Midbrain (tissue), 1 donor: ENCODE measurements around the gene CACNA1G.

Source experiments
- DNase-seq: peaks from one replicate; lab custom pipeline; 2025; lab: John Stamatoyannopoulos, UW

Gene CACNA1G

DNA sequence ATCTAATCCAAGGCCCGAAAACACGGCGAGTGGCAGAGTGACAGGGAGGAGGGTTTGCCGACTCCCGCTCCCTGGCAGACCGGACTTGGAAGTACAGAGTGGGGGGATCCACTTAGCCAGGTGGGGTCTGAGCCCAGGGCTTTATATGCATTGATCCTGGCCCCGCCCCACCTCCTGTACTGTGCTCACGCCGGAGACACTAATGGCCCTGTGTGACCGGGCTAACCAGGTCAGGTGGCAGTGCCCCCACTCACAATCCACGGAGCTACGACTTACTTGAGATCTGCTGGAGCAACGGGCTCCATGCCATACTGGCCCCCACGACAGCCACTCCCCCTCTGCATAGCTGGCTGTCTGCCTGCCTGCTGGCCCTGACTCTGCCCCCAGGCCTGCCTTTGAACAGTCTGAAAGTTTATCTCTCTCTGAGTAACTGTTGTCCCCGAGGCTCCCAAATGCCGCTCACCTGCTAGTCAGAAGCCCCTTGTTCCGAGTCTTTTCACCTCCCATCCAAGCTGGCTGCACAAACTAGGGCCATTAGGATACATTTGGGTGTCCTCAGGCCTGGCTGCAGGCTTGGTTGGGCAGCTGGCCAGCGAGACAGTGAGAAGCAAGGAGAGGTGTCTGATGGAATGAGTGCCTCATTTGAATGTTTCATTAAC lies 28.0 kb downstream of the CACNA1G start:
- DNase-seq = no peak

DNA sequence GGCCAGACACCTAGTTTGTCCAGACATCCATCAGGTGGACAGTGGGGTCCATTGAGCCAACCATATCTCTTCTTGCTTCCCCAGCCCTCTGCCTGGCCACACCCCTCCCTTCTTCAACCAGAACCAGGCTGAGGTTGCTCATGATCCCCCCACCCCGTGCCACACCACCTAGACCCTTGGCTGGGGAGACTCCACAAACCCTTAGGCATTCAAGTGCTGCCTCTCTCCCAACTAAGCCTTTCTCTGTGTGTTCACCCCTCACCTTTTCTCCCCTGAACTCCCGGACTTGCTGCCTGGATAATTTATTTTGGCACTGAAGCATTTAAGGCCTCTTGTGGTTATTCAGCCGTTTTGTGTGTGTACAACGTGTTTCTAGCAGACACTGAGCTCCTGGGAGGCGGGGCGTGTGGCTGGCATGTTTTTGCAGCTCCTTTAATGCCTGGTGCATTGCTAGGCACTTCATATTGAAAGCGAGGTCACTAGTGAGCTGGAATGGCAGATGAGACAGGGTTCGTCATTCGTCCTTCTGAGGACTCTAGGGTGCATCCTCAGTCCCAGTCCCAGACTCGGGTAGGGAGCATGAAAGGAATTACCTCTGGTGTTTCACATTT lies 28.7 kb downstream of the CACNA1G start:
- DNase-seq = no peak

DNA sequence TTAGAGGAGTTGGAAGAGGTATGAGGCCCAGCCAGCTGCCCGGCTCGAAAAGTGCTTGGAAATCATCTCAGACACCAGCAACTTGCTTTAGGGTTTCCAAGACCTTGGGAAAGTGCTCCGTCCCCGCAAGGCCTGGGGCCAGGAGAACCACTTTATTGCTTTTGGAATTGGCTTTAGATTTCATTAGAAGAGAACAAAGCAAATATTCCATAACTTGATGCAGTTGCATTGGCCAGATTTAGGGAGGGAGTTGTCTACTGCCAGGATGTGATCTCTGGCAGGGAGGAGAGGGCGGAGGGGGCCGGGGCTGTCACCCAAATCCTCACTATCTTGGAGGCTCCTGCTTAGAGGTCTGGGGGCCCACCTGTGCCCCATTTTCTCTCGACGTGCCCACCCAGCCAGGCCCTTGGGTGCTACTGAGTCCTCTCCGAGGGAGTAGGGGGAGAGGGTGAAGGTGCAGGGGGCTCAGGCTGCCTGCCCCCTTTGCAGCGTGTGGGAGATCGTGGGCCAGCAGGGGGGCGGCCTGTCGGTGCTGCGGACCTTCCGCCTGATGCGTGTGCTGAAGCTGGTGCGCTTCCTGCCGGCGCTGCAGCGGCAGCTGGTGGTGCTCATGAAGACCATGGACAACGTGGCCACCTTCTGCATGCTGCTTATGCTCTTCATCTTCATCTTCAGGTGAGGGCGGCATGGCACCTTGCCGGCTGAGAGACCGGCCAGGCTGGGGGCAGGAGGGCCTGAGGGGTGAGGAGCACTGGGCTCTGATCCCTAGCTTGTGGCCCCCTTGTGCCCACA lies 30.6 kb downstream of the CACNA1G start:
- no peak for DNase-seq

DNA sequence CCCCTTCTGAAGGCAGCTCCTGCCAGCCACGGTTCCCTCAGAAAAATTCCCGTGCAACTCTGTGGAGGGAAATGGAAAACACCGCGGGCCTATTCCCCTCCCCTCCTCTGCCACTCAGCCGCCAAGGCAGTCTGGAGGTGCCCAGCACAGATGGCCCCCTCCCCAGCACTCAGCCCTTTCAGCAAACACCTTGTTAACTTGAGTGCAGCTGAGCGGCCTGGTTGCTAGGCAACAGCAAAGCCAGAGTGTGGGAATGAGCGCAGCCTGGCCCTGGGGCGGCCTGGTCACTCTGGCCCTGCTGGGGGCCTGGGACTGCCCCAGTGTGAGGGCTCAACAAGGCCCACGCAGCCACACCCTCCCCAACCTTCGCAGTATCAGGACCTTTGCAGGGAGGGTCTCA lies 32.8 kb downstream of the CACNA1G start:
- no peak for DNase-seq

DNA sequence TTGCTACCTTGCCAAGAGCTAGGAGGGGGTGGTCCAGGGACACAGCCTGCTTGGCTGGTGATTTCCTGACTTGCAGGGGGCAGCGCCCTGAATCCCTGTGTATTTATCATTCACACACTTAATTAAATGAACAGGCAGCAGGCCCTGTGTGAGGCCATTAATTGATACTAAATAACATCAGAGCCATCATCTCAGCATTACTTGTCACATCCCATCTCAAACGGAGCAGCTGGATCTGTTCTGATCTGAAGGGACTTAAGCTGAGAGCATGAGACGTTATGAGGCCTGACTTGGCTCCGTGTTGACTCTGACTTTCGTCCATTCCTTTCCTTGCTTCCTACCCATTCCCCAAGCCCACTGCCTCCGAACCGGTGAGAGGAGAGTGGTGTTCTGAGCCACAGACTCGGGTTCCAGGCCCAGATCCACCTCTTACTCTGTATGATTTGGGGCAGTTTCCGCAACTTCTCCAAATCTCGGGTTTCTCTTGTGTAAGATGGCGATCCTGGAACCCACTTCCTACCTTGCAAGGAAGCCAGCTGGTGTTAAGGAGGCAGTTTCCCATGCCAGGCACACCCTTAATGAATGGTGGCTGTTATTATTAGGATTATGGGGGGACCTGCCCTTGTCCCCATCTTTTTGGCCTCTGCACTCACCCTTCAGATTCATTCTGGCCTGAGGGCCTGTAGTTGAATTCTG lies 33.8 kb downstream of the CACNA1G start:
- no peak for DNase-seq

DNA sequence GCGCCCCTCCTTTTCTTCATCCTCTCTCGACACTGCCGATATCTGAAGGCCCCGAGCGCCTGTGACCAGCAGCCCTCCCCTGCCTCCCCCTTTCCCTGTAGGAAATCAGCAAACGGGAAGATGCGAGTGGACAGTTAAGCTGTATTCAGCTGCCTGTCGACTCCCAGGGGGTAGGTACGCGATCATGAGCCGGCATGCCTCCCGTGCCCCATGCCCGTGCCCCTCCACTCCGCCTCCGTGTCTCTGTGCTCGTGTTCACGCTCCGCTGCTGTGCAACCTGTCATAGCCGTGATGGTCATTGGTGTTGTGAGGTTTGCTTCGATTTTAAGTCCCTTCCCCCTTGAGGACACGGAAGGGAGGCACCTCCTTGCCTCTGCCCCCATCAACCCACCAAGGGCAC lies 34.4 kb downstream of the CACNA1G start:
- DNase-seq = no peak

DNA sequence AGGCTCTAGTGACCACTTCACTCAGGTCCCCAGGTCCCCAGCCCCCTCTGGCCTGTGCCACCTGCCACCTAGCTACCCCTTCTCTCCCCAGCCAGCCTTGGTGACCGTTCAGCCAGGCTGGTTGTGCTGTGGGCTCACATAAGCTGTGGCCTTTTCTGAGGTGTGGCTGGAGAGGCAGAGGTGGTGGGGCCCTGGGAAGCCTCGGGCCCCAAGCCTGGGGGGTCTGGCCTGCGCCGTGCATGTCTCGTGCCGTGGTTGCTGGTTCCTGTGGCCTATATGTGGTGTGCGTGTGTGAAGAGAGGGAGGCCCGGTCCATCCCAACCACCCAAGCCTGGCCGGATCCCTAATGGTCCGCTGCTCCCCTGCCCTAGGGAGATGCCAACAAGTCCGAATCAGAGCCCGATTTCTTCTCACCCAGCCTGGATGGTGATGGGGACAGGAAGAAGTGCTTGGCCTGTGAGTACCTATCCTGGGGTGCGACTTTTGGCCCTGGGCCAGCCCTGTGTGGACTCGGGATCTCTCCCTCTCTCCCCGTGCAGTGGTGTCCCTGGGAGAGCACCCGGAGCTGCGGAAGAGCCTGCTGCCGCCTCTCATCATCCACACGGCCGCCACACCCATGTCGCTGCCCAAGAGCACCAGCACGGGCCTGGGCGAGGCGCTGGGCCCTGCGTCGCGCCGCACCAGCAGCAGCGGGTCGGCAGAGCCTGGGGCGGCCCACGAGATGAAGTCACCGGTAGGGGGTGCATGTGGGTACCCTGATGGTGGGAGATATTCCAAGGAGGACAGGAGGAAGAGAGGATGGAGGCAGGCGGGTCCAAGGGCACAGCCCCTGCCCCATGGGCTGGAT lies 35.9 kb downstream of the CACNA1G start:
- DNase-seq = no peak

DNA sequence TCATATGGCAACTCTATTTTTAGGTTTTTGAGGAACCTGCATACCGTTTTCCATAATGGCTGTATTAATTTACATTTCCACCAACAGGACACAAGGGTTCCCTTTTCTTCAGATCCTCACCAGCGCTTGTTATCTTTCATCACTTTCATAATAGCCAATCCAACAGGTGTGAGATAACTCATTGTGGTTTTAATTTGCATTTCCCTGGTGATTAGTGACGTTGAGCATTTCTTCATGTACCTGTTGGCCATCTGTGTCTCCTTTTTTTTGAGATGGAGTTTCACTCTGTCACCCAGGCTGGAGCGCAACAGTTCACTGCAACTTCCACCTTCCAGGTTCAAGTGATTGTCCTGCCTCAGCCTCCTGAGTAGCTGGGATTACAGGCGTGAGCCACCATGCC lies 38.0 kb downstream of the CACNA1G start:
- no peak for DNase-seq

DNA sequence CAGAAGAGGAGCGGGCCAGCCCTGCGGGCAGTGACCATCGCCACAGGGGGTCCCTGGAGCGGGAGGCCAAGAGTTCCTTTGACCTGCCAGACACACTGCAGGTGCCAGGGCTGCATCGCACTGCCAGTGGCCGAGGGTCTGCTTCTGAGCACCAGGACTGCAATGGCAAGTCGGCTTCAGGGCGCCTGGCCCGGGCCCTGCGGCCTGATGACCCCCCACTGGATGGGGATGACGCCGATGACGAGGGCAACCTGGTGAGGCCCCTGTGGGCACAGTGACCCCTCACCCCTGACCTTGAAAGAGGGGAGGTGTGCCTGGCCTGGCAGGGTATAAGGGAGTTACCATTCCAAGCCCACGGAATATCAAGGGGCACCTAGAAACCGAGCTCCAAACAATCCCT lies 39.1 kb downstream of the CACNA1G start:
- no peak for DNase-seq

DNA sequence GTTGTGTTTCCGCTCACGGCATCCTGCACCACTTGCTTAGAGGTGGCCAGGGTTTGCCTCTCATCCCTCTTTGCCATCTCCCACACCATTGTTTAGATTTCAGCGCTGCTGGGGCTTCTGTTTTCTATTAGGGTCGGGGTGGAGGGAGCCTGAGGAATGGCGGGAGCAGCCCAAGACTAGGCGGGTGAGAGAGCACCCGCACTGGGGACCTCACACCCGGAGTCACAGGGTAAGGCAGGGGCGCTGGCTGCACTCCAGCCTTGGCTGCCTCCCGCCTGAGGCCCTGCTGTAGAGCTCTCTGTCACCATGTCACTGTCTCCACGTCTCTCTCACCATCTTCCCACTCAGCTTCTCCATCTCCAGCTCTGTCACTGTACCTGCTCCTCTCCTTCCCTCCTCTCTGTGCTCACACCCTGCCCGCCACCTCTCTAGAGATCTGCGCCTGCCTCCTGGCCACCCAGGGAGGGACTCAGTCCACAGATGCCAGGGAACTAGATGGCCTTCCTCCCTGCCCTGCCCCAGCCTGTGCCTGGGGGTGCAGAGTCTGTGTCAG lies 41.4 kb downstream of the CACNA1G start:
- no peak for DNase-seq

DNA sequence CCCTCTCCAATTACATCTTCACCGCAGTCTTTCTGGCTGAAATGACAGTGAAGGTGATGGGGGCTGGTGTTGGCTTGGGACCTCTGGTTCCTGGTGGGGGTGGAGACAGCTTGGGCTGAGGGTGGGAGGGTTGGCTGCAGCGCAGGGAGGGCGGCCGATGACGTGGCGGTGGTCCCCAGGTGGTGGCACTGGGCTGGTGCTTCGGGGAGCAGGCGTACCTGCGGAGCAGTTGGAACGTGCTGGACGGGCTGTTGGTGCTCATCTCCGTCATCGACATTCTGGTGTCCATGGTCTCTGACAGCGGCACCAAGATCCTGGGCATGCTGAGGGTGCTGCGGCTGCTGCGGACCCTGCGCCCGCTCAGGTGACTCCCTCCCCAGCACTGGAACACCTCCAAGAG lies 42.3 kb downstream of the CACNA1G start:
- DNase-seq = no peak

DNA sequence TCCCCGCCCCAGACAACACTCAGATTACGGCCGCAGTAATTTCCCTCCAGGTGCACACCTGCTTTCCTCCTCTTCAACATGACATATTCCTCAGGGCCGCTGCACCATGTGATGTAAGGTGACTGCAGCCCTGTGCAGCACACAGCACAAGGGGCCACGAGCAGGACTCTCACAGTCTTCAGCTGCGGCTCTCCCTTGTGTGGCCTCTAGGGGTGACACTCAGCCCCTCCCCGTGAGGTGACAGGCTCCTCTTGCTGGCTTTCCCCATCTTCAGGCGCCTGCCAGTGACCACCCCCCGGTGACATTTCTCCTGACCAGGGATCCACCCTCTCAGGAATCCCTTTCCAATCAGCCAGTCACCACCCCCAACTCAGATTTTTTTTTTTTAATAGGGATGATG lies 42.8 kb downstream of the CACNA1G start:
- DNase-seq = no peak

DNA sequence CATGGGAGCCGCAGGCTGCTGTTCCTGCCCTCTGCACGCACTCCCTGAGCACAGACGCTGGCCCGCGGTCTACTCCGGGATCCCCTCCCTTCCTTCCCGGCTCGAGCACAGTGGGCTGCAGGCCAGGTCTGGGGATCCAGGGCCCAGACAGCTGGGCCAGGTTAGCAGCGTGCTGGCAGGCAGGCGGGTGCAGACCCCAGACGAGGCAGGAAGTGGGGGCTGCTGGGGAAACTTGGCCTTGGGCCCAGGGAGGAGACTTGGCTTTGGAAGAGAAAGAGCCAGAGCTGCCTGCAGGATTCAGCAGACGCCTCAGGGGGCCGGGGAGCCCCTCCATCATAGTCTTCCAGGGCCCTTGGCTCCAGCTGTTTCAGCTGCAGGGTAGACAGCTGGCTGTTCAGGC lies 44.0 kb downstream of the CACNA1G start:
- DNase-seq = no peak

DNA sequence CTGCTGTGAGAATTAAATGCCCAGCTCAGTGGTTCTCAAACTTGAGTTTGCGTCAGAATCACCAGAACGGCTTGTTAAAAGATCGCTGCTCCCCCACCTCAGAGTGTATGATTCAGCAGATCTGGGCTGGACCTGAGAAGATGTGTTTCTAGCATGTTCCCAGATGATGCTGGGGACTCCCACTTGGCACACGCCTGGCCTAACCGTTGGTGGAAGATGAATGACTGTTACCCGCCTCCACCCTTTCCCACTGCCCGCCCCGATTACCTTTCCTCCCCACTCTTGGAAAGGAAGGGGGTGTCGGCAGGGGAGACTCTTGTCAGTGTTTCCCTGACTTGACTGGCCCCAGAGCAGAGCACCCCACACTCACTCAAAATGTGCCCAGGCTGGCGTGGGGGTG lies 44.9 kb downstream of the CACNA1G start:
- no peak for DNase-seq

DNA sequence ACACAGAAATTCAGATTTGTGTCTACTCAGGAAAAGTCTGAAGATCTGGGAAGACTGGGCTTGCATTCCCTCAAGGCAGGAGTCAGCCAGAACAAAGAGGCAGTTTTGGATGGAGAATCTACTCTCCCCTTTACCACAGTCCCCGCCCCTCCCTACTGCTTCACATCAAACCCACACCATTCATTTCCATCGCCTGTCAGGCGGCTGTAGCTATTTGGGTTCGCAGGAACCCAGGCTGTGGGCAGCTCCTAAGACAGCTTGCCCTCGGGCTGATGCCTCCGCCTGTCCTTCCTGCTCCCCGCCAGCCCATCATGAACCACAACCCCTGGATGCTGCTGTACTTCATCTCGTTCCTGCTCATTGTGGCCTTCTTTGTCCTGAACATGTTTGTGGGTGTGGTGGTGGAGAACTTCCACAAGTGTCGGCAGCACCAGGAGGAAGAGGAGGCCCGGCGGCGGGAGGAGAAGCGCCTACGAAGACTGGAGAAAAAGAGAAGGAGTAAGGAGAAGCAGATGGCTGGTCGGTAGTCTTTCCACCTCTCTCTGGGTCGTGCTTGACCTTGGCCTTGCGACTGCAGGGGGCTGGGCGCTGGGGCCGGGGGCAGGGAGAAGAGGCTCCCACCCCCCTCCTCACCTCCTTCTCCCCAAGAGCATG lies 47.1 kb downstream of the CACNA1G start:
- no peak for DNase-seq

DNA sequence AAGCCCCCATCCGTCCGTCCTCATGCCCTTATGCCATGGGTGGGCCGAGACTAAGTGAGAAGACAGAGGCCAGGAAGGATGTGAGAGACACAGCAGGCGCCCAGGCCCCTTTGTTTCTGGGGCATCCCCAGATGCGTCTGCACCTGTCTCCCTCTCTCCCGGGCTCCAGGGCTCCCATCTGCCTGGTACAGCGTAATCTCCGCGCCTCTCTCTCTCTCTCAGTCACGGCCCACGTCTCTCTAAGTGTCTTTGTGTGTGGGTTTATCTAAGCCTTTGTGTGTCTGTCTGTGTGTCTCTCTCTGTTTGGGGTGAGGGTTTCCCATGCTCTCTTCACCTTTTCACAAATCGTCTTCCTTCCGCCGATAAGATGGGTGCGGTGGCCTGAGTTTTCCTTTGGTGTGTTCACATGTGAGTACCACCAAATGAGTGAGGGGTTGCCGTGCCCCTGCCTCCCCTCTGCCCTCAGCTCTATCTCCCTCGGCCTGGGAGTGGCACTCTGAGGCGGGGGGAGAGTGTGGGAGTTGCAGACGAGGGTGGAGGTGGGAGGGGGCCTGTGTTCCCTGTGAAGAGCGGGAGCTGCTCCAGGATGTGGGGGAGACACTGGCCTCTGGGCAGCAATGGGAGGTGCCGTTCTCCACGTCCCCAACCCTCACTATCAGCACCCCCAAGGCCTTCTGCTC lies 48.3 kb downstream of the CACNA1G start:
- no peak for DNase-seq

DNA sequence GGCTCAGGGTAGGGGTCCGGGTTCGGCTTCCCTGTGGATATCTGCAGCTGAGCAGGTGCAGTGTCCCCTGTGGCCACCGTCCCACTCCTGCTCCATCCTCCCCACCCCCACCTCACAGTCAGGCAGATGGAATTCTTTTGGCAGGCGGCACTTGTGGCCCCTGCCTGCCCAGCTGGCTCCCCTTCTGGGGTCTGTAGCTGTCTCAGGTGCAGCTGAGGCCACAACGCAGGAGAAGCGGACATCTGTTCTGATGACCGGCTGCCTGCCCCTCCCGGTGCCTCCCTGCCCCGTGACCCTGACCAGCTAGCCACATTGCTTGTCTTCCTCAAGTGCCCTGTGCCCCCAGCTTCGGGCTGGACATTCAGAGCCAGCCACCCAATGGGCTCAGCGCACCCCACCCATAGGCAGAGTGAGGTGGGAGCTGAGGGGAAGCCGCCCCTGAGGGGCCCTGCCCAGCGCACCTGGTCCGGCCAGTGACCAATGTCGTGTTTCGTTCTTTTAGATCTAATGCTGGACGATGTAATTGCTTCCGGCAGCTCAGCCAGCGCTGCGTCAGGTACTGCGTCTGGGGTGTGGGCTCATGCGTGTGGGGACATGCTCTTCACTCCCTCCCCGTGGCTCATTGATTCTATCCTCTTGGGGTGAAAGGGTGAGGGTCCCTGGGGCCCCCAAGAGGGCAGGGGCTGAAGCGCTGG lies 49.0 kb downstream of the CACNA1G start:
- no peak for DNase-seq

DNA sequence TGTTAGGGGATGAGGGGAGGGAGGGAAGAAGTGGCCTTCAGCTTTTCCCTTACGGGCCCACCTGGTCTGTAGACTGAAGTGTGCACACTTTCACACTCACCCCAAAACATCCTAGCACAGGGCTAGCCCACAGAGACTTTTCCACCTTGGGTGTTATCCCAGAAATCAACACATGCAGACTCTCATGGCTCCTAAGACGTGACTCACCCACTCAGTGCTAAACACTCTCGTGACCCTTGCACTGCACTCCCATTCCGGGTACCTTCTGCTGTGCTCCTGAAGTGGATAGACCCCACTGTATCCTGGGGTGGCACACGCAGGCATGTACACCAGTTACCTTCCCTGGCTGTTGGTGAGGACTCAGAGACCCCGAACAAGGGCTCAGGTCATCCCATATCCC lies 51.1 kb downstream of the CACNA1G start:
- DNase-seq = no peak

DNA sequence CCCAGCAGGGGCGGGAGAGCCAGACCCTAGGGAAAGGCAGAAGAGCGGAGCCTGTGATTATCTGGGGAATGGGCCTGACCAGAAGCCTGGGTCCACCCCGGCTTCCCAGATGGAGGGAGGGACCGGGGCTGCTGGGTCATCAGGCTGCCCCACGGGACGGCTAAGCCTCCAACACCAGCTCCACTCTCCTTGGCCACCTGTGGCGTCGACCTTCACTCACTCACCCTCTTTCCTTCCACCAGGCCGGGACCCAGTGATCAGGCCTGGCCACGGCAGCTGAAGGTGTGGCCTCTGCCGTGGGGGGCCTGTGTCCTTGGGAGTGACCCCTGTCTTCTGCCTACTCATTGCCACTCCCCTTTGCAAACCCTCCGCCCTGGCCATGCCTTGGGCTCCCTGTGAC lies 51.8 kb downstream of the CACNA1G start:
- no peak for DNase-seq
